Hematopoietic multipotent progenitor cell treated with erythropoietin and hydrocortisone succinate and interleukin-3 and kit ligand, for 6 days (in vitro differentiated cells): Measurements from ENCODE around the gene RPL10A.
"Not testable (repeated sequence)": the region's sequence is repeated elsewhere in the genome, so short reads cannot be mapped to it uniquely, and the experiment has no call there.

Experiments
- DNase-seq: peaks from one replicate; pipeline ENCODE4 v3.0.0-alpha.2; 2015

RPL10A gene

DNA sequence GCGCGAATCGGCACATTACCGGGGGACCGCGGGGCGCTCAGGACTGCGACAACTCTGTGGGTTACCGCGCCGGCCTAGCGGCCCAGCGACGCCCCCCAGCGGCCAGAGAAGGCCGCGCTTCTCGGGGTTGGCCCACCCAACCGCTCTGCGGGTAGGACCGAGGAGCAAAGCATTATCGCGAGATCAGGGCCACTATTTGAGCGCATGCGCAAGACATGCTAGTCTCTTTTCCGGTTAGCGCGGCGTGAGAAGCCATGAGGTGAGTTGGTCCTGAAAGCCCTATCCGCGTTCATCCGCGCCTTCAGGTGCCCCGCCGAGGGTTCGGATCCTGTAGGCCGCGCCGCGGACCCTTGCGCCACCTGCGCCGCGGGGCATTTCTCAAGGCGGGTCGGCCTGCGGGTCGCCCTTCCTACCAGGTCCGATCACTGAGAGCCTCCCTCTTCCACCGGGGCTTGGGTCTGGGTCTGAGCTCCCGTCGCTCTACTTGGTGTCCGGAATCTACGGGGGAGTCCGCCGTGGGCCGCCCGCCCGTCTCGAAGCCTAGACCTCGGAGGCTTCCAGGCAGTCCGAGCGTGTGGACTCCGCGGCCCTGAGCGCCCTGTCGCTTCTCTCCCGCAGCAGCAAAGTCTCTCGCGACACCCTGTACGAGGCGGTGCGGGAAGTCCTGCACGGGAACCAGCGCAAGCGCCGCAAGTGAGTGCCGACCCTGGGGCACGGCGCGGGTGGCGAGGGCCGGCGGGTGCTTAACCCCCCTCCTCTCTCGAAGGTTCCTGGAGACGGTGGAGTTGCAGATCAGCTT is at the start of gene RPL10A:
Gene RPL10A (plus strand): TSS at position 221 of the 799 bp plus-strand sequence. CDS start 34 bp downstream, at position 255.
- peak; percentile 99 for DNase-seq

DNA sequence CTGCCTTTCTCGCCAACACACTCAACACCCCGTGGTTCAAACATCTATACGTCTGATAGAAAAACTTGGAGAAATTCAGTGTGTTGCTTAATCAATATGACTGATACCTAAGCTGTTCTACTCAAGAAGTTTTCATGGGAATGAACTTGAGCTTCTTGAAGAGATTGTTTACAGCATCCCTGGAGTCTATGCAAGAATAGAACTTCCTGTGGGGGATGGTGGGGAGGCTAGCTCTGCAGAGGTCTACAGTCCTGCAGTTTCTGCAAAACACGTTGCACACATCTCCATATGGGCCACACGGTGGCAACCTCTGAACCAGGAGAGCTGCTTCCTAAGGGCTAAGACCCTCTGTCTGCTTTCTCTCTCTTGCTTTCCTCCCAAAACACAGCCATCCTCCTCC is 48.8 kb upstream of the RPL10A start:
- DNase-seq, result peak; percentile 40

DNA sequence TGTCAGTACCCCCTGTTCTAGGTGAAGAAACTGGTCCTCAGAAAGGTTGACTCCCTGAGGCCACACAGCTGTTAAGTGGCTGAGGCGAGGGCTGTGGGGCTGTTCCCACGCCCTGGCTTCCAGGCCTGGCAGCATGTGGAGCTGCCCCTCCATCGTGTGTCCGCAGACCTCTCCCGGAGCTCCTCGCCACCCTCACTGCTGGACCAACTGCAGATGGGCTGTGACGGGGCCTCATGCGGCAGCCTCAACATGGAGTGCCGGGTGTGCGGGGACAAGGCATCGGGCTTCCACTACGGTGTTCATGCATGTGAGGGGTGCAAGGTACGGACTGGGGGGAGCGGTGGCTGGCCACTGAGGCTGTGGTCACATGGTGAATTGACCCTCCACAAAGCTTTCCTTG is 48.2 kb upstream of the RPL10A start:
- DNase-seq, result no peak

DNA sequence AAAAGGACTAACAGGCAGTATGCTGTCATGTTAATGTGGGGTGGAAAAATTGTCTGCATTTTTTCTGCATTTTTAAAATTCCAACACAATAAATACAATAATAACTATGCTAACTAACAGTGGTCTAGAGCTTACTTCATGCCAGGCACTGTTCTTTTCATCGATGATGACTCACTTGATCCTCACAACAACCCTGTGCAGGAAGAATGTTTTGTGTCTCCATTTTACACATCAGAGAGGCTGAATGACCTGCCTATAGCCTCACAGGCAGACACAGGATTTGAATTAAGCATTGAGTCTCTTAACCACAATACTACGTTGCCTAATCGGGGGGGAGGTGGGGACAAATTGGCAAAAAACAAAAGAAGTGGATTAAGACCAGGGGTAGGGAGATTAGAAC is 42.9 kb upstream of the RPL10A start:
- no peak for DNase-seq

DNA sequence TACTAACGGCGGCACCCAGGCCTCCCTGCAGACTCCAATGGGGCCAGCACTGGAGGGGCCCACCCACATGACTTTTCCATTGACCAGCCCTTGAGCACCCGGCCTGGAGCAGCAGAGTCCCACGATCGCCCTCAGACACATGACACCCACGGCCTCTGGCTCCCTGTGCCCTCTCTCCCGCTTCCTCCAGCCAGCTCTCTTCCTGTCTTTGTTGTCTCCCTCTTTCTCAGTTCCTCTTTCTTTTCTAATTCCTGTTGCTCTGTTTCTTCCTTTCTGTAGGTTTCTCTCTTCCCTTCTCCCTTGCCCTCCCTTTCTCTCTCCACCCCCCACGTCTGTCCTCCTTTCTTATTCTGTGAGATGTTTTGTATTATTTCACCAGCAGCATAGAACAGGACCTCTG is 42.1 kb upstream of the RPL10A start:
- no peak for DNase-seq

DNA sequence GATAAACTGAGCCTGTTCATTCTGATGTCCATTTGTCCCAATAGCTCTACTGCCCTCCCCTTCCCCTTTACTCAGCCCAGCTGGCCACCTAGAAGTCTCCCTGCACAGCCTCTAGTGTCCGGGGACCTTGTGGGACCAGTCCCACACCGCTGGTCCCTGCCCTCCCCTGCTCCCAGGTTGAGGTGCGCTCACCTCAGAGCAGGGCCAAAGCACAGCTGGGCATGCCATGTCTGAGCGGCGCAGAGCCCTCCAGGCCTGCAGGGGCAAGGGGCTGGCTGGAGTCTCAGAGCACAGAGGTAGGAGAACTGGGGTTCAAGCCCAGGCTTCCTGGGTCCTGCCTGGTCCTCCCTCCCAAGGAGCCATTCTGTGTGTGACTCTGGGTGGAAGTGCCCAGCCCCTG is 40.8 kb upstream of the RPL10A start:
- no peak for DNase-seq

DNA sequence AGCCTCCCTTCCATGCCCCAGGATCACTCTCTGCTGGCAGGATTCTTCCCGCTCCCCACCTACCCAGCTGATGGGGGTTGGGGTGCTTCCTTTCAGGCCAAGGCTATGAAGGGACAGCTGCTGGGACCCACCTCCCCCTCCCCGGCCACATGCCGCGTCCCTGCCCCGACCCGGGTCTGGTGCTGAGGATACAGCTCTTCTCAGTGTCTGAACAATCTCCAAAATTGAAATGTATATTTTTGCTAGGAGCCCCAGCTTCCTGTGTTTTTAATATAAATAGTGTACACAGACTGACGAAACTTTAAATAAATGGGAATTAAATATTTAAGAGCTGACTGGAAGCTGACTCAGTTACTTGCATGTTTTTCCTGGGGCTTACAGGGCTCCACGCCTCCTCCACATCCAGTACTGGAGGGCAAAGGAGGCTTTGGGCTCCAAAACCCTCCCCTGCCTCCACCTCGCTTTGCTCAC is 40.3 kb upstream of the RPL10A start:
- no peak for DNase-seq

DNA sequence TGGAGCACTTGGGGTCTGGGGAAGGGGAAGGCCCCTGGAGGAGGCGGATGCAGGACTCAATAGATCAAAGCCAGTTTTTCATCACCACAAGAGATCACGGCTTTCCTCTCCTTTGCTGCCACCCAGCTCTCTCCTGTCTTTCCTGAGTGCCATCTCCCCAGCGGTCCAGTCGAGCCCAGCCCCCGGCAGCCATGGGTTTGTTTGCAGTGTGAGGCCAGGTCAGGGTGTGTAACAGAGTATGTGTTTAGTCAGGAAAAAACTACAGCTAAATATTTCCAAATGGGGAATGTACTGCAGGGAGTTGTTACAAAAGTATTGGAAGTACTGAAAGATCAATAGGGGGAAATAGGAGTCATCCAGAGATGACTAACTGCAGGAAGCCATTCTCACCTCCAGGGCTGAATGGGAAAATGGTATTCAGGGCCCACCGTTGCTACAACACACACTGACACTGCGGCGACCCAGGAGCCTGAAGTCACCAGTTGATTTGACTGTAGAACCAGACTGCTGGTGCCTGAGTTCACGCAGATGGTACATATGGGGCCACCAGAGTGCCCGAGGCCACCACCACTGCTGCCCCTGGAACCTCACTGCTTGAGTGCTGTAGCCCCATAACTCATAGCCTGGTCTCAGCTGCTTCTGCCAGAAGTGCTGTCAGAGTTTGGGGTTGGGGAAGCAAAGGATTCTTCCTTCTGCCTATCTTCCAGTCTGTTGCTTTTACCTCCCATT is 39.6 kb upstream of the RPL10A start:
- no peak for DNase-seq

DNA sequence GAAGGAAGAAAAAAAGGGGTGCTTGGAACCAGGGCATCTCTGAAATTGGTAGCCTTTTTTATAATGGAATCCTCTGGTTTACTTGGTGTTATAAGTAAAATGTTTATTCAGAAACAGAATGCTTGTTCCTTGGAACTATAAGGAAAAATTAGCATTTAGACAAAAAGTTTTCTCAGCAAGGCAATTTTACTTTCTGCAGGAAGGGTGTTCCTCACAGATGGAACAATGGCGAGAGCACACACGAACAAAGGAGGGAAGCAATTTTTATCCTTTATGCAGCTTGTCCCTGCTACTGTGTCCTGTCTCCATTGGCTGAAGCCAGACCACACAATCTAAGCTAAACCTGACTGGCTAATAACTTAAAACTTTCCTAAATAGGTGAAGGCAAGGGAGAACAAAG is 38.7 kb upstream of the RPL10A start:
- DNase-seq, result no peak

DNA sequence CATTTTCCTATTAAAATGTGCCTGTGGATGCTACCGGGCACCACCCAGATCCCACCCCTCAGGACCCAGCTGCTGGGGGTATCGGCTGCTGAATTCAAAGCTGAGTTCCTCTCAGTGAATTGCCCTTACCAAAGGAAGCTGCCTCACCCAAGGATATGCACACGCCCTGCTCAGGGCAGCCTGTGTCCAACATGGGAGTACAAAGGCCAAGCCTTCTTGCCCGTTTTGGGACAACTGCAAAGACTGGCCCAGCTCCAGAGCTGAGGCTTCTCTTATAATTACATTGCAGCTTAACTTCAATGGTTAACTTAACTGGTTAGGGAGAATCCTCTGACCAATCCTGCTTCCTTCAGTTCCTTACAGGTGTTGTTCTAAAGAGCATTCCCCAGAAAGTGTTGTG is 35.9 kb upstream of the RPL10A start:
- DNase-seq, result no peak

DNA sequence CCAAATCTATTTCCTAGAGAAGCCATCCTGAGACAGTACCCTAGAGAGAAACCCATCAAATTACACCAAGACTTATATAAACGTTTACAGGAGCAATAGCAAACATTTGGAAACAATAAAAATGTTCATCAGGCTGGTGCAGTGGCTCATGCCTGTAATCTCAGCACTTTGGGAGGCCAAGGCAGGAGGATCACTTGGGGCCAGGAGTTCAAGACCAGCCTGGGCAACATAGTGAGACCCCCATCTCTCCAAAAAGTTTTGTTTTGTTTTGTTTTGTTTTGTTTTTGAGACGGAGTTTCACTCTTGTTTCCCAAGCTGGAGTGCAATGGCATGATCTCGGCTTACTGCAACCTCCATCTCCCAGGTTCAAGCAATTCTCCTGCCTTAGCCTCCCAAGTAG is 35.5 kb upstream of the RPL10A start:
- DNase-seq, result not testable (repeated sequence)

DNA sequence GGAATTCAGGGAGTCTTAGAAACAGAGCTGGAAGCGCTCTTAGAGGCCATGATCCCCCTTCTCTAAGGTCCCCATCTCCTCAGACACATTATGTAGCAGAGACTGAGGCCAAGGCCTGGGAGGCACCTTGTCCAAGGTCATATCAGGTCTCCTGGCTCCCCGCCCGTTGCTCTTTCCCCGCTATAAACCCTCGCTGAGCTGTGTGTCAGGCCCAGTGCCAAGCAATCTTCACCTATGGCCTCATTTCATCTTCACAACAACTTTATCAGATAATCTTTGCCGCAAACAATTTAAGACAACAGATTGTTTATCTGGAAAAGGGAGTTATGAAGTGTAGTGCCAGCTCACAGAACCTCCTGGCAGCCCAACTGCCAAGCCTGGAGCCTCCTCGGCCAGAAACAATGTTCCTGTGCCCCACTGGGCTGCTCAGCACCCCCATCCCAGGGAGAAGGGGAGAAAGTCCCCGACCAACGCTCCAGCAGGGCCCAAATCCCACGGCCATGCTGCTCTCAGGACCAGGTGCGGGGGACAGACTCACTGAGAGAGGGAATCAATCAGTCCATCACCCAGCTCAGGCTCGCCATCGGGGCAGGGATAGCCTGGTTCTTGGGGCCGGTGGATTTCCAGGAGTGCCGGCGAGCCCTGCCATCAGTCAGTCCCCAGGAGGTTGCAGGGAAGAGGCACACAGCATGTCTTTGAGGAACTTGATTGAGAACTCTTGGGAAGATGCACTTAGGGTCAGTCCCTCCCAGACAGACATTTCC is 32.9 kb upstream of the RPL10A start:
- peak; percentile 21 for DNase-seq

DNA sequence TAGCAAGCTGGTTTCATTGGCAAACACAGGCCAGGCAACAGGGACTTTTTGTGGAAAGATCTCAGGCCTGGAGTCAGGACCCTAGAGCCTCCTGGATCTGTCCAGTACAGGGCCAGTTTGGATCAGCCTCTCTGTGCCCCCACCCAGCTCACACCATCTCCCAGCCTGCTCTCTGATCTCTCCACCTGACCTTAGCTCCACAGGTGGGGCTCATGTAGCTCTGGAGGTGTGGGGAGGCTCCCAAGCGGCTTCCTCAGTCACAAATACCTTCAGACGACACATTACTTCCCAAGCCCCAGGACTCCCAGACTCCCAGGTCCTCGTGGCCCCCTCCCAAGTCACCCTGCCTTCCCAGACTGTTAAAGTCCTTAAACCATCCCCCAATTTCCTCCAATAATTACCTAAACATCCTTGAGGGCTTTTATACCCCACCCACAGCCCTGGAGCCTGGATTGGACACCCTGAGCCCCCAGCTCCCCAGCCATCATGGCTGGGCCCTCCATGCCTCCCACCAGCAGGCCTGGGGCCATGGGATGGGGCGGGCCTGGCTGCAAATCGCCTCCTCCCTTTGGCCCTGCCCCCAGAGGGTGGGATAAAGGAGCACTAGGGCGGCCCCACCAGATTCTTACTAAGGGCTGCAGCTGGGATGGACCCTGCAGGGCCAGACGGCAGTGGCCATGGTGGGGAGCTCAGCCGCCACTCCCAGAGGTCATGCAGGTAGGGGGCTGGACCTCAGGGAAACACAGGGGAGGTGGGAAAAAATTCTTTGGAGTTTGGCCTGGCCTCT is 31.9 kb upstream of the RPL10A start:
- no peak for DNase-seq

DNA sequence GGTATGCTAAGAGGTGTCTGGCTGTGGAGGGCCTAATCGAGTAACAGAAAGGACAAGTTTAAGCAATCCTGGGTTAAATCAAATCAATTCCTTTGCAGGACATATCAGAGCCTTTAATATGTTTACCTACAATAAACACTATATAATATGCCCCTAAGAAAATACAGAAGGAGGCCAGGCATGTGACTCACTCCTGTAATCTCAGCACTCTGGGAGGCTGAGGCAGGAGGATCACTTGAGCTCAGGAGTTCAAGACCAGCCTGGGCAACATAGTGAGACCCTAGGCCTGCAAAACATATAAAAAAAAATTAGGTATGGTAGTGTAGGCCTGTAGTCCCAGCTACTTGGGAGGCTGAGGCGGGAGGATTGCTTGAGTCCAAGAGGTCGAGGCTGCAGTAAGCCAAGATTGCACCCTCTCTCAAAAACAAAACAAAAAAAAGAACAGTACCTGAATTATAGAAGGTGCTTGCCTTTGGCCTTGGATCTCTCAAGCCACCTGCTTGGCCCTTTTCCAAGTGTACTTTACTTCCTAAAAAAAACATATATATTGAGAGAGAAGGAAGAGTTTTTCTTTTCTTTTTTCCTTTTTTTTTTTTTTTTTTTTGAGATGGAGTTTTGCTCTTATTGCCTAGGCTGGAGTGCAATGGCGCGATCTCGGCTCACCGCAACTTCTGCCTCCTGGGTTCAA is 29.7 kb upstream of the RPL10A start:
- DNase-seq, result not testable (repeated sequence)

DNA sequence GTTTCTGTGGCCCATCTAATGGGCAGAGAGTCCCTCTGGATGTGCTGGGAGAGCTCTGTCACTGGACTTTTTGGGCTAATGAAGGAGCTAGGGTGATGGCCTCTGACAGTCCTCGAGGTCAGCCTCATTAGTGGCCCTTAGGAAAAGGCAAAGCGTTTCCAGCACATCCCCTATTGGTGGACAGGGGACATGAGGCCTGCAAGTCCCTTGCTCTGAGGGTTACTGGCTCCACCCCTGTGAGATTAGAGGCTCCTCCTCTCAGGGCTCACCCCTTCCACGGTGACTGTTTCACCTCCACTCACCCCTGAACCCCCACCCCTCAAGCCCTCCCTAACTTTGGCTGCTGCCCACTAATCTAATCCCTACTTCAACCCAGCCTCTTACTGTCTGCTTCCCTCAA is 28.9 kb upstream of the RPL10A start:
- no peak for DNase-seq

DNA sequence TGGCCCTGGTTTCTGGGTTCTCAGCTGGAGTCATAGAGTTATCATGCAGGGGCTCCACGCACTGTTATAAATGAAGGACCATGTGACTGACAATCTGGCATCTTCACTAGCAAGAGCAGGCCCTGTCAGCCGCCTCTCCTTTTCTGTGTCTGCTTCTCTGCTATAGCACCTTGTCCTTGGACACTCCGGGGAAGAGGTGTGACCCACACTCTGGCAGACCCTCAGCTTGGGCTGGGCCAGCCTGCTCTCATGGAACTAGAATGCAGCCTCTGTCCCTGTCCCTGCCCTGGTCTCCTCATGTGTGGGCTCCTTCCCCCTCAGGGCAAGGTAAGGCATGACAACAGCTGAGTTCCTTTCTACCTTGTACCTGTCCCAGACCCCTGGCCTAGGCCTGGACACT is 27.0 kb upstream of the RPL10A start:
- no peak for DNase-seq

DNA sequence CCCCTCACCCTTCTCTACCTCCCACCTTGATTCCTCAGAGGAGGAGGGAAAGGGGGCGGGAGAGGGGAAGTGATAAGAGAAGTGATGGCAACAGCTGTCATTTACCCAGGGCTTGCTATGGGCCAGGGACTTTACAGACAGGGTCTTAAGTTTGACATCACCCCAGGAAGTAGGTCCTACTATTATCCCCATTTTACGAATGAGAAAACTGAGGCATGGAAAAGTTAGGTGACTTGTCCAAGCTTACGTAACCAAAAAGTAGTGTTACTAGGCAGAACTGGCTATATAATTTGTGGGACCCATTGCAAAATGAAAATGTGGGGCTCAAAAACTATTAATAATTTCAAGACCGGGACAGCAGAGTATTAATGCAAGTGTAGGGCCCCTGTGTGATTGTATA is 26.6 kb upstream of the RPL10A start:
- DNase-seq, result no peak

DNA sequence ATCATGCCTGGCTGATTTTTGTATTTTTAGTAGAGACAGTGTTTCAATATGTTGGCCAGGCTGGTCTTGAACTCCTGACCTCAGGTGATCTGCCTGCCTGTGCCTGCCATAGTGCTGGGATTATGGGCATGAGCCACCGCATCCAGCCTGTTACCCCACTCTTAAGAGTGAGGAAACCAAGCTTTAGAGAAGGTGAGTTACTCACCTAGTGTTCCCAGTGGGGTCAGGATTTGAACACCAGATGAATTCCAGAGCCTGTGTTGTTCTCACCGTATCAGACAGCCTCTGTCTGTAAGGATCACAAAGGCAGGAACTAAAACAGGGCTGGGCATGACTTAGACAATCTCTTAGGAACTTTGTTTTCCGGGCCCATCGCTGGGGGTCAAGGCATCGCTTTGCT is 25.5 kb upstream of the RPL10A start:
- DNase-seq, result no peak

DNA sequence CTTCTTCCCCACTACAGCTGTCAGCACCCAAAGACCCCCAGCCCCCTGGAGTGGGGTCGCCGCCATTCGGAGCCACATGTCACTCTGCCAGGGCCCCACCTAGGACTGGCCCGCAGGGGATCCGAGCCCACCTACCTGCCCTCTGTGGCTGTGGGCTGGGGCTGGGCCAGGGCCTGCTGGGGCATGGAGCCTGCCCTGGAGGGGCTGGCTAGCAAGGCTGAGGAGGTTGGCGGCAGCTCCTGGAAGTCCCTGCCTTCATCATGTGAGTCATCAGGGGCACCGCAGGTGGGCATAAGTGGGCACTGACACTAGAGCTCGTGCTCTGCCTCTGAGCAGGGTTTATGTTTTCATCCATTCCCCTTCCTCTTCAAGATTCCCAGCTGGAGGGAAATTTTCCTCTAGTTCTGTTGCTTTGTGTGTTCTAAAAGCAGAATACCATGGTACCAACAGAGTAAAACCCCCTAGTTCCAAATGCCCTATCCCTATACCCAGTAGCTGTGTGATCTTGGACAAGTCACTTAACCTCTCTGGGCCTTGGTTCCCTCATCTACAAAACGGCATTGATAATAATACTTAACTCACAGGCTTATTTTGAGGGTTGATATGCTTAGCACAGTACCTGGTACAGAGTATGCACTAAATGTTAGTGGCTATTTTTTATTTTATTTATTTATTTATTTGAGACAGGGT is 24.7 kb upstream of the RPL10A start:
- DNase-seq, result no peak

DNA sequence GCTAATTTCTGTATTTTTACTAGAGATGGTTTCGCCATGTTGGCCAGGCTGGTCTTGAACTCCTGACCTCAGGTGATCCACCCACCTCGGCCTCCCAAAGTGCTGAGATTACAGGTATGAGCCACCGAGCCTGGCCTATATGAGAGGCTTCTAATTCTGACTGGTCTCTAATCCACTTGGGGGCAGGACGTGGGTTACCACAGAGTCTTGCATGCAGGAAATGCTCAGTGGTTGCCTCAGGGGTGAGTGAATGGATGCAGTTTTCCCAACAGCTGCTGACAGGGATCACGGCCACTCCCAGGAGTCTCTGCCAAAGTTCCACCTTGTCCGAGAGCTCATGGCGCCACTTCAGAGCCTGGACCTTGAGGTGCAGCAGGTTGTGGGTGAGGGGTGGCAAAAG is 22.5 kb upstream of the RPL10A start:
- DNase-seq, result no peak

DNA sequence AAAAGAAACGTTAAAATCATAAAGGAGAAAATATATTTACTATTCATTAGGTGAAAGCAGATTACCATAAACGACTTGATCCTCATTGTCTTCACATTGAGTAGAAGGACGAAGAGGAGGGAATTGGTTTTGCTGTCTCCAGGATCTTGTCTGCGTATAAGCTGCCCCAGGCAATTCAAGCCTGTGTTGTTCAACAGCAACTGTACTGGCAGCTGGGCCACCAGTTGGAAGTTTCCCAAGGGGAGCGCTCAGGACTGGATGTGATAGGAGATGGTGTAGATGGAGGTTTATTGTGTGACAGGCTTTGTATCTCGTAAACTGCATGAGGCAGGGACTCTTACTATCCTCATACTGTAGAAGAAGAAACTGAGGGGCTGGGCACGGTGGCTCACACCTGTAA is 20.0 kb upstream of the RPL10A start:
- DNase-seq, result no peak
